ENCODE measurements around the gene ADAMTS12. TPM values are rescaled to one million over a fixed set of nuclear protein-coding genes. Genes with fewer than 3 reads are reported as not detected.

The ADAMTS12 gene
- total RNA-seq, 1 experiment from 2014 or later: 0.05 TPM

GRCh38 chr5:33928283-33928682, 36.5 kb upstream of the ADAMTS12 start:
- Histone ChIP-seq H3K4me2 (ENCODE audit: low read length) (no peak overlapping the region), H3K4me3 (replicated peaks in 1 of 2; ENCODE audit: low read depth in 1 of 2, low read length in 2 of 2) (no peak overlapping the region), H3K27me3 (ENCODE audit: insufficient read depth, low read length) (peaks cover 31% of the 10 kb centered on the region), H3K9me3 (ENCODE audit: control insufficient read depth in 1 of 2, insufficient read depth in 1 of 2, low read depth in 1 of 2, low read length in 2 of 2) (no peaks in the 10 kb centered on the region), H3K9me2 (ENCODE audit: insufficient read depth) (no peaks in the 10 kb centered on the region), H3K27ac (ENCODE audit: low read depth, low read length) (no peak overlapping the region), H3K36me3 (ENCODE audit: control insufficient read depth in 1 of 2, insufficient read depth in 2 of 2, low read length in 2 of 2) (no peaks in the 10 kb centered on the region), H4K20me1 (ENCODE audit: insufficient read depth) (no peaks in the 10 kb centered on the region), H3K4me1 (ENCODE audit: control insufficient read depth in 1 of 2, insufficient read depth in 2 of 2, low read length in 2 of 2) (no peaks in the 10 kb centered on the region), H2AFZ (ENCODE audit: low read depth, low read length, poor library complexity, severe bottlenecking) (no peak overlapping the region), H3K9ac (ENCODE audit: low read length) (no peak overlapping the region), H3K79me2 (ENCODE audit: insufficient read depth, low read length) (no peaks in the 10 kb centered on the region)
- DNase-seq (ENCODE audit: low read depth, low spot score): no peak
- CTCF ChIA-PET: no interaction called here
- POLR2A ChIA-PET: no interaction called here
- ATAC-seq: no peak
- TF ChIP-seq RAD21 (IDR thresholded peaks at IDR 0.05; ENCODE audit: low read depth): no peak
- TF ChIP-seq TCF7L2 (IDR thresholded peaks at IDR 0.05; ENCODE audit: borderline replicate concordance, extremely low read depth, insufficient read depth, insufficient read length): no peak
- TF ChIP-seq SIN3A (IDR thresholded peaks at IDR 0.05; ENCODE audit: low read depth): no peak
- TF ChIP-seq EZH2phosphoT487 (IDR thresholded peaks at IDR 0.05; ENCODE audit: borderline replicate concordance): no peak
- TF ChIP-seq ELF1 (IDR thresholded peaks at IDR 0.05; ENCODE audit: borderline replicate concordance, low read depth): no peak
- no peak for TF ChIP-seq ZNF274 (IDR thresholded peaks at IDR 0.05; ENCODE audit: low read depth, low read length)
- no peak for TF ChIP-seq SRF (IDR thresholded peaks at IDR 0.05; ENCODE audit: low read depth)
- TF ChIP-seq MAX (IDR thresholded peaks at IDR 0.05): no peak
- no peak for TF ChIP-seq CEBPB (IDR thresholded peaks at IDR 0.05; ENCODE audit: low read depth)
- TF ChIP-seq SP1 (IDR thresholded peaks at IDR 0.05; ENCODE audit: low read depth): no peak
- no peak for TF ChIP-seq ATF3 (IDR thresholded peaks at IDR 0.05)
- TF ChIP-seq POLR2A (IDR thresholded peaks at IDR 0.05; ENCODE audit: borderline replicate concordance, extremely low read depth, insufficient read depth, insufficient read length): no peak
- no peak for TF ChIP-seq JUND (IDR thresholded peaks at IDR 0.05)
- TF ChIP-seq ZFX (IDR thresholded peaks at IDR 0.05): no peak
- no peak for TF ChIP-seq CTCF (IDR thresholded peaks at IDR 0.05 in 2 of 3, conservative IDR thresholded peaks at IDR 0.05 in 1 of 3; ENCODE audit: borderline replicate concordance in 1 of 3, insufficient read depth in 1 of 3, low read depth in 2 of 3, low read length in 2 of 3)
- no peak for TF ChIP-seq EGR1 (IDR thresholded peaks at IDR 0.05; ENCODE audit: low read depth)
- no peak for TF ChIP-seq EZH2 (IDR thresholded peaks at IDR 0.05)
- no peak for TF ChIP-seq REST (IDR thresholded peaks at IDR 0.05; ENCODE audit: low read depth)
- RAD21 ChIA-PET (ENCODE audit: low non-redundant PET in 1 of 2, low total read pairs in 2 of 2, uncharacterized antibody in 2 of 2, unreplicated experiment in 2 of 2): no interaction called here
- intact Hi-C loops (cut with micrococcal nuclease): no loop called here
- no TSS peak for BruUV-seq (replicated peaks)

All from HCT116 (cell line).